Measurements from ENCODE around the gene MYO7A. TPM values are rescaled to one million over a fixed set of nuclear protein-coding genes. Genes with fewer than 3 reads are reported as not detected.

The MYO7A gene
- total and polyA plus RNA-seq, 2 of the 4 experiments (the other 2 are of a cell fraction): 0.02 TPM; not detected in 1

DNA sequence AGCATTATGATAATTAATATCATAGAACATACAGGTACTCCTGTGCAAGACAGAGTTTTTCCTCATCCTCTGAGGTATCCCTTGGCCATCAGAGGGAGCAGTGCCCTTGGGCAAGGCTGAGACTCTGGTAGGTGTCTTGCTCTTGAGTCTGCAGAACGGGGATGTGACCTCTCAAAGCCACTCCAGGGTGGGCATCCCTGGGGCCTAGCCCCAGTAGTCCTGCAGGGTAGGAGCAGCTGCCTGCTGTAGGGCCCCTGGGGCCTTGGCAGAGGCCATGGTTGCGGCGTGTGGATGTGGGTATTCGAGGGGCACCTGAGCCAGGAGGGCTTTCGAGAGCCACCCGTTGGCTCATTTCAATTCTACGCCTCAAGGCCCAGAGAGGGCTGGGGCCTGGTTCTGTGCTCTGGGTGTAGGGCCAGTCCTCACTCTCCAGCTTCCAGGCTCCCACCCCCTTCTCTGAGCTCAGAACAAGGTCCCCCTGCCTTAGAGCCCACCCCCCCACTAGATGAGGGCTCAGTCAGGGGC, 33.1 kb upstream of the MYO7A start (continued):
- TF ChIP-seq RFX5 (IDR thresholded peaks at IDR 0.05; ENCODE audit: low read depth, low read length) (no peak), CHD1 (IDR thresholded peaks at IDR 0.05; ENCODE audit: low read depth, low read length) (no peak), BHLHE40 (IDR thresholded peaks at IDR 0.05; ENCODE audit: low read depth, low read length) (no peak), NFE2L2 (IDR thresholded peaks at IDR 0.05; ENCODE audit: low read depth, low read length) (no peak), RAD21 (IDR thresholded peaks at IDR 0.05; ENCODE audit: low read length) (no peak), MXI1 (IDR thresholded peaks at IDR 0.05; ENCODE audit: borderline replicate concordance, low read depth, low read length) (no peak), SMC3 (IDR thresholded peaks at IDR 0.05; ENCODE audit: low read depth, low read length) (no peak)
